ENCODE data around the gene ANKRD1. TPM values are rescaled to one million over a fixed set of nuclear protein-coding genes. Genes with fewer than 3 reads are reported as not detected.

ANKRD1 gene
- total and polyA plus RNA-seq, 2 donors (not counting 3 experiments of a cell fraction or from before 2014, with no cell fraction given) = 593 to 664 TPM

Small RNA genes lying within 50 kb of the gene (small RNA-seq; reads per million reads assigned to genes)
- gene RF00019 (ENCODE audit: insufficient read depth, insufficient read length, low read depth, low replicate concordance) (not detected), gene RNU6-740P (ENCODE audit: insufficient read depth, insufficient read length, low read depth, low replicate concordance) (not detected)

Other genes starting within 250 kb of the ANKRD1 start
- 0.09 and 0.22 TPM in 2 replicates for gene HTR7, start 63.0 kb downstream of the ANKRD1 start, total RNA-seq
- 0.01 TPM in 1 of 2 replicates, not detected in the other for gene HTR7, start 63.0 kb downstream of the ANKRD1 start, polyA plus RNA-seq
- gene RPP30, start 49.1 kb downstream of the ANKRD1 start, total RNA-seq = 44.3 and 47.8 TPM in 2 replicates
- 15.1 and 21.1 TPM in 2 replicates for gene RPP30, start 49.1 kb downstream of the ANKRD1 start, polyA plus RNA-seq